Measurements from ENCODE around the gene CERS6. TPM values are rescaled to one million over a fixed set of nuclear protein-coding genes. Genes with fewer than 3 reads are reported as not detected.

The CERS6 gene
- total RNA-seq, 1 donor from 2014 or later: 36.4 TPM

- Mint-ChIP-seq H3K9me3 (ENCODE audit: unreplicated experiment) (no peaks in the 10 kb centered on the region), H3K27ac (ENCODE audit: unreplicated experiment) (no peak overlapping the region)
Observed at GRCh38 chr2:168731616-168732015, 275.5 kb downstream of the CERS6 start.

DNA sequence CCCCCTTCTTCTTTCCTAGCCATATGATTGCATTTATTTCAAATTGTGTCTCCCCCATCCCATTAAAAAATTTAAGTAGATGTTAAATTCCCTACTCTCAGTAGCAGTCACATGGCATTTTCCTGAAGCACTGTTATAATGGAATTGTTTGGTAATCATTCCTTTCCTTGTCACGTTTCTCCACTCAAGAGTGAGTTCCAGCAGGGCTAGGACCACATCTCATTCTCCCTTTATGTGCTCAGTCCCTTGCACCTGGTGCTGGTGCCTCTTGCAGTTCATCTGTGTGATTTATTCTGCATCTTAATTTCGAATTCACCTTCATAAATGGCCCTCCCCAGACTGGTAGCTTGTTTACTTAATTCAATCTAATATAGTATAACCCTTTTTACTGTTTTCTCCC, 276.0 kb downstream of the CERS6 start:
- no peak overlapping the region for H3K27ac Mint-ChIP-seq (ENCODE audit: unreplicated experiment)
- no peak for DNase-seq (ENCODE audit: low spot score)
- no peak for TF ChIP-seq CTCF (IDR thresholded peaks at IDR 0.05; ENCODE audit: unreplicated experiment)
- peaks cover 7% of the 10 kb centered on the region for H3K27me3 Mint-ChIP-seq (ENCODE audit: unreplicated experiment)
- H3K36me3 Mint-ChIP-seq (ENCODE audit: low read depth, unreplicated experiment): peaks cover 5% of the 10 kb centered on the region
- no peak overlapping the region for H3K4me3 Mint-ChIP-seq (ENCODE audit: unreplicated experiment)
- H3K4me1 Mint-ChIP-seq (ENCODE audit: unreplicated experiment): peaks cover 6% of the 10 kb centered on the region
- H3K9me3 Mint-ChIP-seq (ENCODE audit: unreplicated experiment): no peaks in the 10 kb centered on the region

More at GRCh38 chr2:168731616-168732015, 275.5 kb downstream of the CERS6 start:
- Mint-ChIP-seq H3K27me3 (ENCODE audit: unreplicated experiment) (peaks cover 7% of the 10 kb centered on the region), H3K36me3 (ENCODE audit: low read depth, unreplicated experiment) (peaks cover 5% of the 10 kb centered on the region), H3K4me3 (ENCODE audit: unreplicated experiment) (no peak overlapping the region), H3K4me1 (ENCODE audit: unreplicated experiment) (peaks cover 3% of the 10 kb centered on the region)
- no peak for TF ChIP-seq CTCF (IDR thresholded peaks at IDR 0.05; ENCODE audit: unreplicated experiment)
- no peak for DNase-seq (ENCODE audit: low spot score)

GRCh38 chr2:168732506-168732905, 276.4 kb downstream of the CERS6 start:
- H3K27ac Mint-ChIP-seq (ENCODE audit: unreplicated experiment): no peak overlapping the region
- no peak for DNase-seq (ENCODE audit: low spot score)
- H3K4me3 Mint-ChIP-seq (ENCODE audit: unreplicated experiment): no peak overlapping the region
- peaks cover 5% of the 10 kb centered on the region for H3K36me3 Mint-ChIP-seq (ENCODE audit: low read depth, unreplicated experiment)
- H3K9me3 Mint-ChIP-seq (ENCODE audit: unreplicated experiment): no peaks in the 10 kb centered on the region
- TF ChIP-seq CTCF (IDR thresholded peaks at IDR 0.05; ENCODE audit: unreplicated experiment): no peak
- peaks cover 7% of the 10 kb centered on the region for H3K27me3 Mint-ChIP-seq (ENCODE audit: unreplicated experiment)
- H3K4me1 Mint-ChIP-seq (ENCODE audit: unreplicated experiment): peaks cover 6% of the 10 kb centered on the region

- DNase-seq (ENCODE audit: low spot score): no peak
- H3K4me3 Mint-ChIP-seq (ENCODE audit: unreplicated experiment): no peak overlapping the region
- no peak overlapping the region for H3K27ac Mint-ChIP-seq (ENCODE audit: unreplicated experiment)
- H3K9me3 Mint-ChIP-seq (ENCODE audit: unreplicated experiment): no peaks in the 10 kb centered on the region
- H3K4me1 Mint-ChIP-seq (ENCODE audit: unreplicated experiment): peaks cover 6% of the 10 kb centered on the region
- H3K27me3 Mint-ChIP-seq (ENCODE audit: unreplicated experiment): peaks cover 3% of the 10 kb centered on the region
- peaks cover 5% of the 10 kb centered on the region for H3K36me3 Mint-ChIP-seq (ENCODE audit: low read depth, unreplicated experiment)
- TF ChIP-seq CTCF (IDR thresholded peaks at IDR 0.05; ENCODE audit: unreplicated experiment): no peak
Observed at GRCh38 chr2:168734199-168734760, 278.2 kb downstream of the CERS6 start.

DNA sequence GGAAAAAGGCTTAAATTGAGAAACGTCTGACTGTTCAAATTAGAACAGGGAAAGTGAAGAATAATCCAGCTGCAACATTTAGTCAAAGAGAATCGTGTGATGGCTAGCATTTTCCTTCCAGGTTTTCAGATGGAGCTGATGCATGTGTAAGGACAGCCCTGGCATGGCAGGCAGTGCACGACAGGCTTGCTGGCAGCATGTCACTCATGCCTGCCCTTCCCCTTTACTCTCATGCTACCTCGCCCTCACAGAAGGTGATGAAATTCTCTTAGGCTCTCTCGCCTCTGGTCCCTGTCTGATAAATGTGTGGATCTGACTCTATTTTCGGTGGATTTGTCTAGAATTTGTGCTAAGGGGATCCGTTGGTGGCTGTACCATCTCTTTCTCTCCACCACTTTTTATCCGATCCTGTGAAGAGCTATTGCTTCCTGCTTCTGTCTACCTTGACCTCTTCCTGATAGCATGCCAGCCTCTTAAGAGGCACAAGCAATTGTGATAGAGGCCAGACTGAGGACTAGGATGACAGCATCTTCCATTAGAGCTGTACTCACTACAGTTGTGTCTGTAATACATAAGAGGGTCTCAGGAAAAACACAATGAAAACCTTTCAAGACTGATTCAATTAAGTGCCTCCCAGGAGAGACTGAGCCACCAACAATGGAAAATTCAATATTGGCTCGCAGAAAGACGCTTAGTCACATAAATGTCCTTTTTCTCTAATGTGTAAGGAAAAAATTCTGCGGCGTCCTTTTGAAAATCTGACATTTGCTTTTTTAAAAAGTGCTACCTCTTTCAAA, 280.8 kb downstream of the CERS6 start:
- Mint-ChIP-seq H3K27ac (ENCODE audit: unreplicated experiment) (no peak overlapping the region), H3K36me3 (ENCODE audit: low read depth, unreplicated experiment) (peaks cover 5% of the 10 kb centered on the region), H3K27me3 (ENCODE audit: unreplicated experiment) (peaks cover 2% of the 10 kb centered on the region)

More for the DNA sequence above, 280.8 kb downstream of the CERS6 start:
- DNase-seq (ENCODE audit: low spot score): no peak
- no peak for TF ChIP-seq CTCF (IDR thresholded peaks at IDR 0.05; ENCODE audit: unreplicated experiment)
- no peaks in the 10 kb centered on the region for H3K9me3 Mint-ChIP-seq (ENCODE audit: unreplicated experiment)
- H3K4me1 Mint-ChIP-seq (ENCODE audit: unreplicated experiment): peaks cover 5% of the 10 kb centered on the region
- H3K4me3 Mint-ChIP-seq (ENCODE audit: unreplicated experiment): no peak overlapping the region

Data from endothelial cell (in vitro differentiated cells).